Islet precursor cell (in vitro differentiated cells): Measurements from ENCODE around the gene KIT.
"Not testable (repeated sequence)": the region's sequence is repeated elsewhere in the genome, so short reads cannot be mapped to it uniquely, and the experiment has no call there.

ENCODE experiments used
- DNase-seq: peaks from one replicate; pipeline ENCODE4 v3.0.0-alpha.2; 2018

KIT gene

DNA sequence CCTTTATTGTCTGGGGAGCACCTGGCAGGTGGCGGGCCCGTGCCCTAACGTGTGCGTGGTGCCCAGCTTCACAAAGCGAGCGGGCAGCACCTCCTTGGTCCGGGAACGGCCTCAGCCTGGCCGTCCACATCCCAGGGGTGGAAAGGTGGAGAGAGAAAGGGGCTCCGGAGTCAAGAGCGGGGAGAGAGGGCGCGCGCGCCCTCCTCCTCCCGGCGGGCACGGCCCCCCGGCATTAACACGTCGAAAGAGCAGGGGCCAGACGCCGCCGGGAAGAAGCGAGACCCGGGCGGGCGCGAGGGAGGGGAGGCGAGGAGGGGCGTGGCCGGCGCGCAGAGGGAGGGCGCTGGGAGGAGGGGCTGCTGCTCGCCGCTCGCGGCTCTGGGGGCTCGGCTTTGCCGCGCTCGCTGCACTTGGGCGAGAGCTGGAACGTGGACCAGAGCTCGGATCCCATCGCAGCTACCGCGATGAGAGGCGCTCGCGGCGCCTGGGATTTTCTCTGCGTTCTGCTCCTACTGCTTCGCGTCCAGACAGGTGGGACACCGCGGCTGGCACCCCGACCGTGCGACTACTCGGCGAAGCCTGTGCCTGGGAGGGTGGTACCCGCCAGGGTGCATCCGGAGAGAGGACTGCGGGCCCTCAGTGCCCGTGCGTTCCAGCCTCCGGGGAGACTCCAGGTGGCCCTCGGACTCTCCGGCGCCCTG lies at the start of gene KIT:
KIT (plus strand) TSS at position 407 of the 701 bp plus-strand sequence; CDS start at position 465, 58 bp downstream.
- DNase-seq, result peak; percentile 90

DNA sequence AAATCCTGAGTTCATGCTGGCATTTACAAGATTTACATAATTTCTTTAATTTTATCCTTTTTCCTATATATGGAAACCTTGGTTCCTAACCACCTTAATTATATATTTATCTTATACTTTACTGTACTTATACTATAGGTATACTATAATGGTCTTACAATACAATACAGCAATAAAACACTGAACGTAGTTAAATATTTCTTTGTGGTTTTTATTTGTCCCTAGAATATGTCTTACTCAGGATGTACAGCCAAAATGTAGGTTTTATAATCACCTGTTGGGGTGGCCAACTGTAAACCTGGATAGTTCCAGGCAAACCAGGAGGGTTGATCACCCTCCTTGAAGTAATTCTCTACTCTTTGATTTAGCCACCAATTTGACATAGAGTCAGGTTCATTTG lies 48.4 kb upstream of the KIT start:
- DNase-seq, result no peak

DNA sequence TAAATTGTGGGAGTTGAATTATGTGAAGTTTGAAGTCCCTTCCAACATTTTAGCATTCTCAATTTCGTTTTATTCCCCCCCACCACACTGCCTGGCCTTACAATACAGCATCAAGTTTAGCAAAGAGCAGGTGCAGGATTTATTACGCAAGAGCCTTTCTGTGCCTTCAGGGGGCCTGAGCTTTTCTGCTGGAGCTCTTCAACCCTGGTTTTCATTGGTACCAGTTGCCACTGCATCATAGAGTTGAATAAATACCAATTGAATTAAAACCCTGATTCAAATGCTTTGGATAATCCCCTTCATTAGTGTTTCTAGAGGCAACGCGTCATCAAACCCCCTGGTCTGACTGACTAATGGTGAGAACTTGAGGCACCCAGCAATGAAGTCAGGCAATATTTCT lies 43.6 kb upstream of the KIT start:
- DNase-seq, result no peak

DNA sequence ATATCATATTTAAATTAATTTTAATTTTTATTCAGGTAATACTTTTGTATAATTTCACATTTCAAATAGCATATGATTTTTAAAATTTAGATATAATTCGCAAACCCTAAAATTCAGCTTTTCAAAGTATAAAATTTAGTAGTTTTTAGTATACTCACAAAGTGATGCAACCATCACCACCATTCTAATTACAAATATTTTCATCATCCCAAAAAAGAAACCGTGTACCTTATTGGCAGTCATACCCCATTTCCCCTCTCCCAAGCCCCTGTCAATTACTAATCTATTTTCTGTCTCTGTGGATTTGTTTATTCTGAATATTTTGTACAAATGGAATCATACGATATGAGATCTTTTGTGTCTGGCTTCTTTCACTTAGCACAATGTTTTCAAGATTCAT lies 37.0 kb upstream of the KIT start:
- no peak for DNase-seq

DNA sequence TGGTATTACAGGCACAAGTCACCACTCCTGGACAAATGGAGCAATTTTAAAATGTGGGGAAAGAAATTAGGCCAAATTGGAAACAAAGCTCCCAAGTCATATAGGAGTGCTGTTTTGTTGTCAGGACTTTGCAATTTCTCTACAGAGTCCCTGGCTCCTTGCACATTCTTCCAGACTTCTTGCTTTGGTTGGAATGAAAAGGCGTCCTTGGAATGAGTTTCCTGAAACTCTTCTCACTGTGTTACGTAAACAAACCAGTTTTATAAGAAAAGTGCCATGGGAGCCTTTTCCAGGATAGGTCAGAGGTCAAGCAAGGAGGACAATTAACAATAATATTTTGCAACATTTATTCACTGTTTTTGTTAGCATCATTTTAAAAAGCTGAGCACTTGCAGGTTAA lies 32.4 kb upstream of the KIT start:
- DNase-seq, result no peak

DNA sequence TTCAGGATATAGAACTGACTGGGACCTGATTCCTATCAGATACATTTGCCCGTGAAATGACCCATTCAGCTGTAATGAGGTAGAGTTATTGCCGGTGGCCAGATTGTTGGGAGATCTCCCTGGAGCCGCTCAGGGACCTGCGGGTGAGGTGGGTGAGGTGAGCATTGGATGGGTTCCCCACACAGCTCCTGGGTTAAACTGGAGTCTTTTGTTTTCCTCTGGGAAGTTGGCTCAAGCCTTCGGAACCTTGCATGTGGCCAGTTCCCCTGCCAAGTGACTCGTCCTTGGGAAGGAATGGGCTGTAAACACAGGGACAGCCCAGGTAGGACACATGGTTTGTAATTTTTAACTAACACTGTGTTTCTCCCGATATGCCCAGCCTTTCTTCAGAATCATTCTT lies 31.6 kb upstream of the KIT start:
- DNase-seq, result peak; percentile 61

DNA sequence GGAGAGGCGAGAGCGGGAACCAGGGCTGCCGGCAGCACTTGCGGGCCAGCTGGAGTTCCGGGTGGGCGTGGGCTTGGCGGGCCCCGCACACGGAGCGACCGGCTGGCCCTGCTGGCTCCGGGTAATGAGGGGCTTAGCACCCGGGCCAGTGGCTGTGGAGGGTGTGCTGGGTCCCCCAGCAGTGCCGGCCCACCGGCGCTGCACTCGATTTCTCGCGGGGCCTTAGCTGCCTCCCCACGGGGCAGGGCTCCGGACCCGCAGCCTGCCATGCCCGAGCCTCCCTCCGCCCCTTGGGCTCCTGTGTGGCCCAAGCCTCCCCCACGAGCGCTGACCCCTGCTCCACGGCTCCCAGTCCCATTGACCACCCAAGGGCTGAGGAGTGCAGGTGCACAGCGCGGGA lies 25.2 kb upstream of the KIT start:
- DNase-seq, result no peak

DNA sequence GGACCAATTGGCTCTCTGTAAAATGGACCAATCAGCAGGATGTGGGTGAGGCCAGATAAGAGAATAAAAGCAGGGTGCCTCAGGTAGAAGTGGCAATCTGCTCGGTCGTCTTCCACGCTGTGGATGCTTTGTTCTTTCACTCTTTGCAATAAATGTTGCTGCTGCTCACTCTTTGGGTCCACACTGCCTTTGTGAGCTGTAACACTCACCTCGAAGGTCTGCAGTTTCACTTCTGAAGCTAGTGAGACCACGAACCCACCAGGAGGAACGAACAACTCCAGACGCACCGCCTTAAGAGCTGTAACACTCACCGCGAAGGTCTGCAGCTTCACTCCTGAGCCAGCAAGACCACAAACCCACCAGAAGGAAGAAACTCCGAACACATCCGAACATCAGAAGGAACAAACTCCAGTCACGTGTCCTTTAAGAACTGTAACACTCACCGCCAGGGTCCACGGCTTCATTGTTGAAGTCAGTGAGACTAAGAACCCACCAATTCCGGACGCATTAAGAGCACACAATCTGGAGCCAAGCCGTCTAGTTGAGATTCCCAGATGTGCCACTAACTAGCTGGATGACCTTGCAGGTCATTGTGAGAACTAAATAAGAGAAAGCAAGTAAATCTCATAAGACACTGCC lies 24.5 kb upstream of the KIT start:
- DNase-seq, result not testable (repeated sequence)

DNA sequence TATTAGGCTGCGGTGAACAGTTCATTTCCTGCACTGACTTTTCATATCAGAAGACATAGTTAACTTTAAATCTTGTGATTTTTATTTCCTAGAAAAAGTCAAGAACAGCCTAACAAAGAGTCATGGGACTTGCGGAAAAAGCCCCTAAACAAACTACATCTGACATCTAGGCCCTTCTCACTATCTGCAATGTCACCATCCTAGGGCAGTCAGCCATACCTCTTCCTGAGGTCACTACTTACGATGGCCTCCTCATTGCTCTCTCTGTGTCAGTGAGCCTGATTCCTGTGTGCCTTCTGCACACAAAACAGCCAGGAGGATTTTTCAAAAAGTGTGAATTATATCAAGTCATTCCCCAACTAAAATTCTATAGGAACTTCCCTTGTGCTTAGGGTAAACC lies 22.4 kb upstream of the KIT start:
- no peak for DNase-seq

DNA sequence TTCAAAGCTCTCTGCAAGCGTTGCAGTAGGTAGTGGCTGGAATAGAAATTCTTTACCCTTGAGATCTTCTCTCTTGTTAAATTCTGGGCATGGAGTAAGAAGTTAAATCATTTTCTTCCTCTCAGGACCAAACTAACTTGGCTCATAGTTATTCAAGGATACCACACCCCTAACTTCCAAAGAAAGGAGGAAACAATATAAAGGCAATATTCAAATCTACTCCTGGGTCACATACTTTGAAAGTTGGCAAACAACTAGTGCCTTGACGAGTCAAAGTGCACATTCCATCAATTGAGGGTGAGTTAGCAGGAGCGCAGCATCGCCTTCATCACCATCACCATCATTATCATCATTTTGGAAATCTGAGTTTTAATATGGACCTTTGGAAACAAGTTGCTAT lies 20.4 kb upstream of the KIT start:
- no peak for DNase-seq

DNA sequence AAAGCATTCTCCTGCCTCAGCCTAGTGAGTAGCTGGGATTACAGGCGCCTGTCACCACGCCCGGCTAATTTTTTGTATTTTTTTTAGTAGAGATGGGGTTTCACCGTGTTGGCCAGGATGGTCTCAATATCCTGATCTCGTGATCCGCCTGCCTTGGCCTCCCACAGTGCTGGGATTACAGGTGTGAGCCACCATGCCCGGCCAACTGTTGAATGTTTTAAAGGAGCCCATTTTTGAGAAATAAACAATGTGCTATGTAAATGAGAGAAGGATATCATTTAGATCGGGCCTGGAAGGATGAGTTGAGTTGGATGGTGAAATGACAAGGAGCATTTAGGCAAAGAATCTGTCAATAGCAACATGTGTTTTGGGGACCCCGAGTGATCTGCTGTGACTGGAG lies 16.7 kb upstream of the KIT start:
- DNase-seq, result not testable (repeated sequence)

DNA sequence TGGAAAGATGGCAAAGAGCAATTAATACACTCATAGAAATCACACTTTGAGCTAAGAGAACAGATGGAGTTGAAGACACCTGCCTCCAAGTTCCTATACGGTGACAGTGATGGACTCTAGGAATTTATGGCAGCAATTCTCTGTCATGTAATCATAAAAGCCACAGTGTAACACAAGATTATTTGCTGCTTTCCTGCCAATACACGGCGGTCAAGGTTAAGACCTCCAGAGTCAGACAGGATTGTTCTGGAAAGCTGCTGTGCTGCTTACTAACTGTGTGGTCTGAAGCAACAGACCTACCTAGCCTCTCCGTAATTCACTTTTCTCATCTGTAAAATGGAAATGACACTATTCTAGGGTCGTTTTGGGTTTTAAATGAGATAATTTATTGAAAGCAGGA lies 14.6 kb upstream of the KIT start:
- no peak for DNase-seq

DNA sequence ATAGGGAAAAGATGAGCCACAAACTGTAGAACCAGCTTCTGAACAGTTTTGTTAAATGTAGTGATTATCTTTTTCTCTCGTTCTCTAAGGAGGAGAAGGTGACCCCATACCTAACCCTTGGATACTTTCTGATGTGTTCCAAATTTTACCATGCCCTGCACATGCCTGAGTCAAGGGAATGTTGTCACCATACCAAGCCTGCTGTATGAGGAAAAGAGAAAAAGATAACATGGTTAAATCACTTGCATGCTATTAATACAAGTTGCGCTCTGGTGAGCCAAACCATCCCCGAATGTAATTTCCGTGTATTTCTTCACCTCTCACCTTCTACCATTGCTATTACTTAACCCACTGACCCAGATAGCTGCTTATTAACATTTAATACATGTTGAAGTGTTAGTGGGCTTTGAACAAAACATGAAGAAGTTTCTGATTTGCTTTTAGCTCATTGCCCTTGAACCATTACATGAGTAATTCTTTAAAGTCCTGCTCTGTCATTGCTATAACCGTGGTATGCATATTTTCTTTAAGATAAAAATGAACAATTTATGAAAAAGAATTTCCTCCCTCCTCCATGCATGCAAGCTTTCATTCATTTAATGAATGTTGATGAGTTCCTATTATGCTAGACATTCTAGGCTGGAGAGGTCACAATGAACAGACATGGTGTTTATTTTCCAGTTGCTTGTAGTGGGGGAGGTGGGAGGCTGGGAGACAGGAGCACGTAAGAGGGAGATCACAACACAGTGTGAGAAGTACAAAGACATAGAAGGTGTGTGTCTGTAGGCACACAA lies 13.6 kb upstream of the KIT start:
- DNase-seq, result no peak

DNA sequence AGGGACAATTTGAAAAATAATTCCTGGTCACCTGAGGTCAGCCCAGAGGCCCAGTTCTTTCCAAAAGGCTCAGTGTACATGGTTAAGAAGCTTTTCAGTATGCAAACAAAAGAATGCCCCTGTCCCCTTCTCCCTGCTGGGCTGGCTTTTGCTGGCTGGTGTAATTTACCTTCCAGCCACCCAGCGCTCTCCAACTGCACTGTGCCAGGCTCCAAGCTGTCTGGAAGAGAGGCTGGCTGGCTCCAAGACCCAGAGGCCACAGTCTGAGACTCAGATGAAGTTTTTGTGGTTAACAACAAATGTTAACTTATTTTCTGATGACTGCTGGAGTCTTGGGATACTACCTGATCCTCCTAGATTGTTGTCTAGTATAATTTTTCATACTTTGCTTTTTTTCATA lies 11.9 kb upstream of the KIT start:
- peak; percentile 64 for DNase-seq

DNA sequence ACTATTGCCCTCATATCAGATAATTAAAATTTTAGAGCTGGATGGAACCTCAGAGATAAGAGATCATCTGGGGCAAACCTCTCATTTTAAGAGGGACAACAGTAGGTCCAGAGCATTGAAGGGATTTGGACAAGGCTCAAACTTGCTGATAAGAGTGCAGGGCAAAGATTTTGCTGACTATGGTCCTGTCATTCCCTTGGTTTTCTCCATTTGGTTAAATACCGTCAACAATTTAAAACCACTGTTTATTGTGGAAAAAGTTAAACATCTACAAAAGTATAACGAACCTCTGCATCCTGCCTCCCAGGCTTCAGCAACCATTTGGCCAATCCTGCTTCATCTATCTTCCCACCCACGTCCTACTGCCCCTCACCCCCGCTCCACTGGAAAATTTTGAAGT lies 10.7 kb upstream of the KIT start:
- no peak for DNase-seq

DNA sequence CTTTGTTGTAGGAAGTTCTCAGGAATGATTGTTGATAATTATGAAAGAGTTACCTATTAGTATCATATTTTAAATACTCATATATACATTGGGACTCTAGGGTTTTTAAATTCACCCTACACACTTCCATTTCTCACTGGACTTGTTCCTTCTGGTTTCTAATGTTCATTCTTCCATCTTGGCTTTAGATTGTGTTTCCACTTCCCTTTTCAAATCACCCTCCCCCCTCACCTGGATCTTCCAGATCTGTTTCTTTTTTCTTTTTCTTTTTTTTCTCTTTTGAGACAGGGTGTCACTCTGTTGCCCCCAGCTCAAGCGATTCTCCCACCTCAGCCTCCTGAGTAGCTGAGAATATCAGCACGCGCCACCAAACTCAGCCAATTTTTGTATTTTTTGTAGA lies 6.7 kb upstream of the KIT start:
- no peak for DNase-seq

DNA sequence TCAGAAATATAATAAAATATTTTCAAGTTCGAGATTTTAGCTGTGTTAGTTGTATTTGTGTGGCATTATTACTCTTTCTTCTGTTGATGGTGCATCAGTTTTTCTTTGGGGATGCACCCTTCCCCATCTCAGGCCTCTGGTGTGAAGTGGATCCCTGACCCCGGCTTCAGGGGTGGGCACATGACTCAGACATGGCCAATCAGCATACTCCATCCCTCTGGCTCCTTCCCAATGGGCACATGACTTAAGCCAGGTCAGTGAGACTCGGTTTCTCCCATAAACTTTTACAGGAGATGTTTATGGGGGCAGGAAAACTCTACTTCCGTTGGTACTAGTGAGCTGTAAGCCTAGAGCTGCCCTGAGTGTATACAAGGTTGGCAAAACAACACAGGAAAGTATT lies 3.0 kb upstream of the KIT start:
- no peak for DNase-seq

DNA sequence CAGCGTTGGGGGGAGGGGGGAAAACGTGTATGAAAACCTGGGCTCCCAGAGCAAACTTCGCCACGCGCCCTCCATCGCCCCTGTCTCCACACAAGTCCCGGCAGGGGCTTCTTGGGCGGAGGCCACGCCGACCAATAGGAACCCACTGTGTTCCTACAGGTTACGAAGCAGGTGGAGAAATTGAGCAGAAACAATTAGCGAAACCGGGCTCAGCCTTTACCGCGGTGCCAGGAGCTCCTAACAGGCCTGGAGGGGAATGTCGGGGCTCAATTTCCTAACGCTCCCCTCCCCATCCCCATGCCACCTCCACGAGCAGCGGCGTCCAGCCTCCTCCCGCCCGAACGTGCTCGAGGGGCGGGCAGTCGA lies 589 bp upstream of the KIT start:
- no peak for DNase-seq

DNA sequence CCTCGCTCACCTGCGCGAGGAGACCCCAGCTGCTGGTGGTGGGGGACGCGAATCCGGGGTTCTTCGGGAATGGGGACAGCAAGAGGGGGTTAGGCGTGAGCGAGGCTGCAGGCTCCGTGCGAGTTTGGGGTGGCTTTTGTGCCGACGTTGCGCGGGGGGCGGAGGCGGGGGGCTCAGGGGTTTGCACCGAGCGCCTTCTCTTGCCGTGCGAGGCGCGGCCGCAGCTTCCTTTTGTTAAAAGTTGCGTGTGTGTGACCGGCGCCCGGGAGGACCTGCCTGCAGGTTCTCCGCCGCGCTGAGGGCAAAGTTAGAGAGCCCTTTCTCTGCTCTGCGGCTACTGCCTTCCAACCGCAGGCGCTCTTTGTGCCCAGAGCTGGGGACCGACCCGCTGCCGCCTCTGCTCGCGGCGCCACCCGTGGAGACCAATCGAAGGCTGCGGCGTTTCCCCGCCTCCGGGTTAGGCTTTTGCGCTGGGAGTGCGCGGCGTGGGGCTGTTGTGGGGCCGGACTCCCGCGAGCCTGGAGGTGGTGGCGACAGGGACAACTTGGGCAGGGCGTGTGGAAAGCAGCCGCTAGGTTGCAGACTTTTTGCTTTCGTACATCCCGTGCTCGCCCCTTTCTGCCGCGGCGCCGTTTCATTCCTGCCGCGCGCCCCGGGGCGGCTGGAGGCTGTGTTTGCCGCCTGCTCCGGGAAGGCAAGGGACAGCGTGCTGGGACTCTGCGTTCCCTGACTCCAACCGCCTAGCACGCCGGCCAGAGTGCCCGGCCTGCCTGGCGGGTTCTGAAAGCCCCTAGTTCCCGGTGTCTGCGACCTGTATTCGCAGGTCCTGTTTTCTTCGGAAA lies 716 bp downstream of the KIT start:
- DNase-seq, result peak; percentile 86

DNA sequence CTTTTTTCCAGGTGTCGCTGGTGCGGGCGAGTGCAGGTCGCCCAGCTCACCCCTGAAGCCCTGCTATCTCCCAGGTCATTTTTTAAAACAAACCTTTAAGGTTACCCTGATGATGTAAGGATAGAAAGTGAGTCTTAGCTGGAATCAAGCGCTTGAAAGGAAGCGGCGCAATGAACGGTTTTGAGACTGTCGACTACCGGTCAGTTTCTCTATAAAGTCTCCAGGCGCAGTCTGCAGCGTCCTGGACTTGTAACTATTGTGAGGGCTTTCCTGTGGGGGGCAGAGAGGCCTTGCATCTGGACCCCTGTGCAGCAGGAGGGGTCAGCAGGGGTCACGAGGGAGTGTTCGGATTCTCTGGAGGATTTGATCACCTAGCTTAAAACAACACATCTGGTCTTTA lies 1.6 kb downstream of the KIT start:
- no peak for DNase-seq

DNA sequence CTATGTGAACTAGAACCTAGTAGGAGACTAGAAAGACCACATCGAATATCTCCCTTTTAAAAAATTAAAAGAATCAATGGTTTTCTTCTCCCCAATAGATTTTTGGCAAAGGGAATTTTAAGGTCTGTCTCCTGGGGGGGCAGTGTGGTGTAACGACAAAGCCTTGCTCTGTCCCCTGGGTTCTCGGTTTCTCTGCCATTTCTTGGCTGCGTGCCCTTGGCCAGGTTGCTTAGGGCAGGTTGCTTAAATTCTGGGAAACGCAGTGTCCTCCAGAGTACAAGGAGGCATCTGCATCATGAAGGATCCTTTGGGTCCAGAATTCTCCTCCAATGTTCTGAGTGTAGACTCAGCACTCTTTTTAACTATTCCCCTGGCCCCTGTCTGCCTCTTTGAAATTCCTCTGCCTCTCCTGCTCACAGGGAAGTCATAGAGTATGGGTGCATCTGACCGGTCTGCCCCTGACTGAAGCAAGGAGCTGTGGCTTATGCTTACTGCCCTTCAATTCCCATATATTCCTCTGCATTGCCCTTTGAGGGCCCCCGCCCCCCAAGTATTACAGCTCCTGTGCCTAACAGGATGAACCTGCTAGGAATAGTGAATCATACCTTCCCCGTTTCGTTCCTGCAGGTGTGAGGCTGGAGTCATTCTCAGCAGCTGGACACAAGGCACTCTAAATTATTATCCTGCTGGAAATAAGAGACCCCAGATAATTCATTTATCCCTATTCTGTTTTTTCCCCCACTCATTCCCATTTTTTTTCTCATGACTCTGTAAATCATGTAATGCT lies 2.2 kb downstream of the KIT start:
- no peak for DNase-seq

DNA sequence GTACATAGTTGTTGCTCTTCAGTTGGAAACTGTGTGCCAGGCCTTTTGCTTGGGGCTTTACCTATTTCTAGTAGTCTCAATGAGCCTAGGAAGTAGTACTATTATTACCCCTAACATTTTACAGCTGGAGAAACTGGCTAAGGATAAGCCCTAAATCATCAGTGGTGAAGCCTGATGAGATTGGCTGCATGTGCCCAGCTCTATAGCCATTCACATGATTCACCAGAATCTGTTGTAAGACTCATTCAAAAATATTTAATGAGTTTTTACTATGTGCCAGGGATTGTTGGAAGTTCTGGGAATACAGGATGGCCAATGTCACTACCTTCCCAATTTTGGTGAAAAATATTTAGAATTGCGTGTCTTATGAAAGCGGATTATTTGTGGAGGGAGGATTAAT lies 2.8 kb downstream of the KIT start:
- no peak for DNase-seq

DNA sequence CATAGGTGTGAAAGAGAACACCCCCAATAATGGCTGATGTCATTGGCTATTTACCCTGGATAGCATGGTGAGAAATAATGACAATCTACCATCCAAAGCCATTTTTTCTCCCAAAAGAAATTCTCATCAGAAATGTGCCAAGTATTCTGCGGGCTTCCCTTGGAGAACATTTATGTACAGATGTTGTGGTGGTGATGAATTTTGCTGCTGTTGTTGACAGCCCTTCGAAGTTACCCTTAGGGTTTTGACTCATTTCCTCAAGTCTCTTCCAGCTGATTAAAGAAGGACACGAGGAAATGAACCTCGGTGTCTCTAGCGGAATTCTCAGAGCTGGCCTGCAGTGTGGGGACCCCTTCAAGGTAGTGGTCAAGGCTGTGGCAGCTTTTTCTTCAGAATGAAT lies 3.4 kb downstream of the KIT start:
- no peak for DNase-seq
